T1000 (cell line): Measurements from ENCODE around the gene AGO1.

Source experiments
- DNase-seq: peaks from one replicate; lab custom pipeline; 2025; ENCODE audit warnings: mixed read lengths; lab: John Stamatoyannopoulos, UW

The AGO1 gene

GRCh38 chr1:35882945-35883634, at the start of gene AGO1:
Gene AGO1 (plus strand): TSS chr1:35883209. CDS start chr1:35883422, 213 bp downstream.
- DNase-seq = peak; percentile 93

- no peak for DNase-seq
Observed at GRCh38 chr1:35833395-35833794, 49.6 kb upstream of the AGO1 start.

DNA sequence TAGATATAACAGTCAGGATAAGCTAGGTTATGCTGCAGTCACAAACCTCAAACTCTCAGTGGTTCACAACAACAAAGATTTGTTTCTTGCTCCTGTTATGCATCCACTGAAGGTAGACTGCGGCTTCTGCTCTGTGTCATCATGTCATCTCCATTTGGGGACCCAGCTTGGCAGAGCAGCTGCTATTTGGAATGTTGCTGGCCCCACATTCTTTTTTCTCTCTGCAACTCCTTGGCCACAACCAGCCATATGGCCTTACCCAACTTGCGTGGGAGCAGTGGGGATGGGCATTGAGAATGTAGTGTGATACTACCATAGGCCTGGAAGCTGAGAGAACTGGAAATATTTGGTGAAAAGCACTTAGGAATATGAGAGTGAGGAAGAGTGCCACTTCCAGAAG, 48.8 kb upstream of the AGO1 start:
- no peak for DNase-seq

GRCh38 chr1:35835398-35835797, 47.6 kb upstream of the AGO1 start:
- no peak for DNase-seq

- DNase-seq = no peak
Observed at GRCh38 chr1:35836734-35837133, 46.3 kb upstream of the AGO1 start.

DNA sequence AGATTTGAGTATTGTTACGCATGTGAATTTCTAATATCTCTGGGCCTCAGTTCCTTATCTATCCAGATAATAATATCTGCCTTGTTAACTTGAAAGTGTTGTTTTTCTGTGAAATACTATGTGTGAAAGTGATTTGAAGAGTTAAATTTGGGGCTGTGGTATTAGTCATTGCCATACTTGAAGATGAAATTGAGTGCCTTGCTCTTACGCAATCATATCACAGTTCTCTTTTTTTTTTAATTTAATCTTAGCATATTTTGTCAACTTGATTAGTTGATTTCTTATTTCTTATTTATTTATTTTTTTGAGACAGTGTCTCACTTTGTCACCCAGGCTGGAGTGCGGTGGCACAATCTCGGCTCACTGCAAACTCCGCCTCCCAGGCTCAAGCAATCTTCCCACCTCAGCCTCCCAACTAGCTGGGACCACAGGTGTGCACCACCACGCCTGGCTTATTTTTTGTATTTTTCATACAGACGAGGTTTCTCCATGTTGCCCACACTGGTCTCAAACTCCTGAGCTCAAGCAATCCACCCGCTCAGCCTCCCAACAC, 44.2 kb upstream of the AGO1 start:
- DNase-seq = no peak

DNA sequence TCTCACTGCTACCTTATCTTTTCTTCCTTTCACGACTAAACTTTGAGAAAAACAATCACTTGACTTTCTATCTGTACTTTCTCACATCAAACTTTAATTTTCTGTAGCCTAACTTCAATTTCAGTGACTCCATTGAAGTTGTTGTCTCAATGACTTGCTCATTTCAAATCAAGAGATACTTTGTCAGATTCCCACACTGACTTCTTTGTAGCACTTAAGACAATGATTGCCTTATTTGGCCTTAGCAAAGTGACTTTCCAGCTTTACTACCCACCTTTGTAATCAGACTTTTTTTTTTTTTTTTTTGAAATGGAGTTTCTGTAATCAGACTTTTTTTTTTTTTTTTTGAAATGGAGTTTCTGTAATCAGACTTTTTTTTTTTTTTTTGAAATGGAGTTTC, 38.2 kb upstream of the AGO1 start:
- no peak for DNase-seq

DNA sequence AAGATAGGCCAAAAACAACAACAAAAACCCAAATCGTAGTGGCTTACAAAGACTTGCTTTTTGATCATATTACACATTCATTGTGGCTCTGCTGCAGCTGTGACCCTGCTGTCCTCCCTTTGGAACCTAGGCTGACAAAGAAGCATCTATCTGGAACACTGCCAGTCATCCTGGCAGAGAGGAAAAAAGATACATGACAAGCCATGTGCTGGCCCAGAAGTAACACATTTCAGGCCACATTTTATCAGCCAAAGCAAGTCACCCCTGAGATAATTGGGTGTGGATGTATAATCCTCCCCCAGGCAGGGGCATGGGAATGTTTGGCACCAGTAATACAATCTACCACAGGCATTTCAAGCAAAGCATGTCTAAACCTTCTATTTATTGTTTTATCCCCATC, 37.2 kb upstream of the AGO1 start:
- no peak for DNase-seq

- no peak for DNase-seq
Observed at GRCh38 chr1:35847935-35848565, 35.0 kb upstream of the AGO1 start.

- no peak for DNase-seq
Observed at GRCh38 chr1:35850051-35850450, 33.0 kb upstream of the AGO1 start.

GRCh38 chr1:35850716-35851115, 32.3 kb upstream of the AGO1 start:
- no peak for DNase-seq

GRCh38 chr1:35851132-35851869, 31.7 kb upstream of the AGO1 start:
- no peak for DNase-seq

DNA sequence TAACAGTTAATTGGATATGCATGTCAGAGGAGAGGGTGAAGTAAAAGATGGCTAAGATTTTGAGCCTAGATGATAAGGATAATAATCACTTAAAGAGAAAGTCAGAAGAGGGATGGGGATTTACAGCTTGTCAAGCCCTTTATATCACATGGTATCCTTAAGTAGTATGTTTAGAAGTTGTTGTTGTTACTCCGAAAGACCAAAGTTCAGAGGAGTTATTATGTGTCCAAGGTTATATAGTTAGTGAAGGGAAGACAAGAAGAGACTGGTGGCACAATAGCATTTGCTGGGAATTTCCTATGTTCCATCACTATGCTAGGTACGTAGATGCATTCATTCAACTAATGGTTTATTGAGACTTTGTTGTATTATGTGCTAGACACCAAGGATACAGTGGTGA, 30.8 kb upstream of the AGO1 start:
- no peak for DNase-seq

- no peak for DNase-seq
Observed at GRCh38 chr1:35854989-35855700, 27.9 kb upstream of the AGO1 start.

DNA sequence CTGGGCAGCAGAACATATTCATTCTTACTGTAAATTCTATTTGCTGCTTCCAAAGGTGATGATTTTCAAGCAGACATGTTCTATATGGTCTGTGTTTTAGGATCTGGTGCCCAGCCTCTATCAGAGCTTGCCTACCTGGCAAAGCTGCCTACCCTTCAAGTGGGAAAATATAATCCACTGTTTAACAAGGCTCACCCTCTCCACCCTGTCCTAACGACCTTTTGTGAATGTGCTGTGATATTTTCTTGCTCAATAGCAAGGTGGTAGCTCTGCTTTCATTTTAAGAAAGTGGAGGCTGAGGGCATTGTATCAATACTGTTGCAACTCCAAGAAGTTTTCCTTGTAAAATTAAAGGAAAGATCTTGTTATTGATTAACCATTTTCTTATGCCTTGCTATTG, 26.0 kb upstream of the AGO1 start:
- DNase-seq = no peak

- DNase-seq = no peak
Observed at GRCh38 chr1:35857830-35858229, 25.2 kb upstream of the AGO1 start.

GRCh38 chr1:35860696-35861095, 22.3 kb upstream of the AGO1 start:
- DNase-seq = no peak

DNA sequence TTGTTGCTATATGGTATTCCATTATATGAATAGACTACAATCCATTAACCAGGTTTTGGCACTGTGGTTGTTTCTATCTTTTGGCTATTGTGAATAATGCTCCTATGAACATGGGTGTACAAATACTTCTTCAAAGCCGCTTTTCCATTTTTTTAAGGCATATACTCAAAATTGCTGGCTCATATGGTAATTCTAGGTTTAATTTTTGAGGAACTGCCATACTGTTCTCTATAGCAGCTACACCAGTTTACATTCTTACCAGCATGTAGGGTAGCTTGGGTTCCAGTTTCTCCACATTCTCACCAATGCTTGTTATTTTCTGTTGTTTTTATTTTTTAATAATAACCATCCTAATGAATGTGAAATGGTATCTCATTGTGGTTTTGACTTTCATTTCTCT, 19.9 kb upstream of the AGO1 start:
- no peak for DNase-seq

DNA sequence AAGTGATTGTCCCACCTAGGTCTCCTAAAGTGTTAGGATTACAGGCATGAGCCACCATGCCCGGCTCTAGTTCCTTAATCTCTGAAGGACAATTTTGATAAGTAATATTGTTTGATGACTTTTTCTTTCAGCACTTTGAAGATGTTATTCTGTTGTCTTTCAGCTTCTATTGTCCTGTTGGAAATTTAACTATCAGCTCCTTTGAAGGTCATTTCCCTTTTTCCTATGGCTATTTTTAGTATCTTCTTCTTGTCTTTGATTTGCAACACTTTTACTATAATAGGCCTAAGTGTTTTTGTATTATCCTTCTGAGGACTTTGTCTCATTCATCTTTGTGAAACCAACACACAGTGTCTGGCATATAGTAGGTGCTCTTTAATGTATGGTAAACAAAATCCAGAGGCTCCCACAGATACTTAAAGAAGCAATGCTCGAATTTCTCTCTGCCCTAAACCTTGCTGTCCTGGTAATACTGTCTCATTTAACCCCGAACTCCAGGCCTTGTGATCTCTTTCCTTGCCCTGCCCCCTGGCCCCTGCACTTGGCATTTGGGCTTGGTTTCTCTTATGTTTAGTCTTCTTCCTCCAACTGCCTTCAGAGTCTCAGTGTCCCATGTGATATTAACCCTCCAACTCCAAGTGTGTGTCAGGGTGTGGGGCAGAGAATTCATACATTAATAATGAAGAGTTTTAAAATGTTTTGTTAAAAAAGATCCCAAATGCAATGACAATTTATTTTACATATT, 19.0 kb upstream of the AGO1 start:
- no peak for DNase-seq

DNA sequence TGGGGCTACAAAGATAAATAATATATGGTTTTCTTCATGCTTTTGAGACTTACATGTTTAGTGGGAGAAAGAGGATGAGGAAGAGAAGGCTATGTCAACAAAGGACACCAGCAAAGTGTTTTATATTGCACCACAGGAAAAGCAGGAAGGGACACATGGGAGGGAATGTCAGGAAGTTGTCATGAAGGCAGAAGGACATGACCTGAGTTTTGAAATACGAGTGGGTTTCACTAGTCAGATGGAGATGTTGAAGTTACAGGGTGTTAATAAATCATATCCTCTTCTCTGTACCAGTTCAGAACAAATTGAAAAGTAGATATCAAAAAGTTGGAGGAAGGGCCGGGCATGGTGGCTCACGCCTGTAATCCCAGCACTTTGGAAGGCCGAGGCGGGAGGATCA, 18.2 kb upstream of the AGO1 start:
- no peak for DNase-seq

DNA sequence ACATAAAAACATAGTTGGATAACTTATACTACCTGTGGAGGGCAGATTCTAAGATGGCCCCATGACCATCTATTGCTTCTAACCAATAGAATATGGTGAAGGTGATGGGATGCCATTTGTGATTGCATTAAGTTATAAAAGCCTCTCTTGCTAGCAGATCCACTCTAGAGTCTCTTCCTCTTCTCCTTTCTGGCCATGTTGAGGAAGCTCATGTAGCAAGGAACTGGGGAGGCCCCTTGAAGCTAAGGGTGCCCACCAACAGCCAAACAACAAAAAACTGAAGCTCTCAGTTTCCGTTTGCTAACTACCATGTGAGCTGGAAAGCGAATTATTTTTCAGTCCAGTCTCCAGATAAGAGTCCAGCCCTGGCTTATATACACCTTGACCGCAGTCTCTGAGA, 16.0 kb upstream of the AGO1 start:
- no peak for DNase-seq
